Fibroblast of the aortic adventitia (primary cell): ENCODE measurements around the gene NEURL4. TPM values are rescaled to one million over a fixed set of nuclear protein-coding genes. Genes with fewer than 3 reads are reported as not detected.

Experiments
- DNase-seq: peaks from one replicate; pipeline ENCODE4 v3.0.0-alpha.2; 2010; ENCODE audit warnings: low read depth
- H3K4me3 ChIP-seq: 2 replicates; pipeline ENCODE4 v1.5.1; 2011; ENCODE audit warnings: low read depth, mild to moderate bottlenecking, control low read depth, low read length, moderate library complexity
- total RNA-seq: library from RNA; depleted of rRNA; stranded (reverse); fragments of >200 nt; gene quantifications from 2 replicates; pipeline ENCODE4 v1.2.3, GENCODE V29; 2012; ENCODE audit warnings: low replicate concordance
- TF ChIP-seq, protein P1 (sequence below): IDR thresholded peaks from 2 replicates; pipeline ENCODE4 v1.5.1; 2011; ENCODE audit warnings: mild to moderate bottlenecking, low read length, control low read depth, inconsistent platforms; ENCODE audit not compliant: insufficient read depth

Gene NEURL4
- total RNA-seq, 1 donor, result 17.4 TPM

GRCh38 chr17:7309628-7310027 lies 19.5 kb downstream of the NEURL4 start:
- peak overlapping the region; percentile 91 for H3K4me3 ChIP-seq
- TF ChIP-seq, protein P1, sequence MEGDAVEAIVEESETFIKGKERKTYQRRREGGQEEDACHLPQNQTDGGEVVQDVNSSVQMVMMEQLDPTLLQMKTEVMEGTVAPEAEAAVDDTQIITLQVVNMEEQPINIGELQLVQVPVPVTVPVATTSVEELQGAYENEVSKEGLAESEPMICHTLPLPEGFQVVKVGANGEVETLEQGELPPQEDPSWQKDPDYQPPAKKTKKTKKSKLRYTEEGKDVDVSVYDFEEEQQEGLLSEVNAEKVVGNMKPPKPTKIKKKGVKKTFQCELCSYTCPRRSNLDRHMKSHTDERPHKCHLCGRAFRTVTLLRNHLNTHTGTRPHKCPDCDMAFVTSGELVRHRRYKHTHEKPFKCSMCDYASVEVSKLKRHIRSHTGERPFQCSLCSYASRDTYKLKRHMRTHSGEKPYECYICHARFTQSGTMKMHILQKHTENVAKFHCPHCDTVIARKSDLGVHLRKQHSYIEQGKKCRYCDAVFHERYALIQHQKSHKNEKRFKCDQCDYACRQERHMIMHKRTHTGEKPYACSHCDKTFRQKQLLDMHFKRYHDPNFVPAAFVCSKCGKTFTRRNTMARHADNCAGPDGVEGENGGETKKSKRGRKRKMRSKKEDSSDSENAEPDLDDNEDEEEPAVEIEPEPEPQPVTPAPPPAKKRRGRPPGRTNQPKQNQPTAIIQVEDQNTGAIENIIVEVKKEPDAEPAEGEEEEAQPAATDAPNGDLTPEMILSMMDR, result no peak
- no peak for DNase-seq

DNA sequence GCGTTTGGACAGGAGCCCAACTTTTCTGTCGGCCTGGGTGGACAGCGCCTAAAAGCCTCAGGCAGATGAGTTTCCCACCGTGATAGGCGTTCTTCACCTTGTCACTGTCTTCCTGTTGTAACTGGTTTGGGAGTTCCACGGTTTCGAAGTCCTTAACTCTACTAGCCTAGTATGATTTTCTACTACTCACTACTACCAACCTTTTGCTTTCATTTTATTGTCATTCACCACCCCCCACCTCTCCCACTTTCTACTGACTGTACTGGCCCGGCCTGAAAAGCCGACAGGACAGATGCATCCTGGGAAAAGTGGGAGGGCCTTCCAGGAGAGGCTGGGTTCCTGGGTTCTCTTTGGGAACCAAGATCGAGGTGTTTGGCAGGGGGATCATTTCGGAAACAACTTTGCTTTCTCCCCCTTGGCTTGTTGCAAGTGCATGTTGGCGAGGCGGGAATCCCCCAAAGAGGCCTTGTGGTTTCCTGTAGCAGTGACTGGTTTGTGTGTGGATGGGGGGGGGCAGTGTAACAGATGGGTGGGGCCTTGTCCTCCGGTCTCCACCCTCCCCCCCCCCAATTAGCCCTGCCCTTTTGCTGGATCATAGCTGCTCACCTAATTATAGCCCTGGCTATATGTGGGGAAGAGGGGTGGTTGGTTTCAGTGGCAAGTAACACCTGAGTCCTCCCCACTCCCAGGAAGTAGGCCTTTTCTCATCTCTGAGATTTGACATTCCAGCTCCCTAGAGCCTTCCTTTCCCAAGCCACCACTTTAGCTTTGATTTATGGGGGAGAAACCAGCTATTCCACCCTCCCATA lies 20.3 kb downstream of the NEURL4 start:
- TF ChIP-seq, protein P1, result no peak
- DNase-seq, result peak; percentile 84
- H3K4me3 ChIP-seq, result peak overlapping the region; percentile 91

DNA sequence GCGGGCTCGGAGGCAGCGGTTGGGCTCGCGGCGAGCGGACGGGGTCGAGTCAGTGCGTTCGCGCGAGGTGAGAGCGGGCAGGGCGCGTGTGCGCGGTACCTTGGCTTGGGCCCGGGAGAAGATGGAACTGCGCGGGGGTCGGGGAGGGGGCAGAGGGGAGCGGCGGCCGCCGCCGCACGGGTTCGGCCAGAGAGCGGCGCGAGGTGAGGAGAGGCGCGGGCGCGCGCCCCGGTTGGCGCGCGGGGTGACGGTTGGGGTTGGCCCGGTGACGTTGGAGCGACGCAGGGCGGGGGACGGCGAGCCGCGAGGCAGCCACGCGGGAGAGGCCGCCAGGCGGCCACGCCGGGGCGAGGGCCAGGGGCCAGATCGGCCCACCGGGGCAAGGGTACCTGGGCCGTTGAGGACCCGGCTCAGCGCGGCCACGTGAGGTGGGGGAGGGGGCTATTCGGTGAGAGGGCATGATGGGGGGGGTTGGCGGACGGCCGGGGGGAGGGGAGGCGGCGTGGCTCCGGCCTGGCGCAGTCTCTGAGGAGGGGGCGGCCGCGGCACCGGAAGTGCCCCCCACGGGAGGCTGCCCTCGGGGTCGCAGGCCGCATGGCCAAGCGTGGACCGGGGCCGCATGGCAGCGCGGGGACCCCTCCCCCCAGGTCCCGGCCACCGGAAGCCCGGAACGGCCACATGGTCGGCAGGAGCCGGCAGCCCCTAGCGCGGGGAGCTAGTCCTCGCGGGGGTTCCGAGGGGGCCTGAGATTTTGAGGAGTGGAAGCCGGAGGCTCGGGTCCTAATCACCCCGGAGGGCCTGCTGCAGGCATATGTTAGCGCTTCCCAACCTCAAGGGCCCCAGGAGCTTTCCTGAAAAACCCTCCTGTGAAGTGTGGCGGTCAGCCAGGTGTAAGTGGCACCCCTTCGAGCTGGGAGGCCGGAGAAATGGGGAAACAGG lies 21.2 kb downstream of the NEURL4 start:
- peak; percentile 34 for DNase-seq
- H3K4me3 ChIP-seq, result peak overlapping the region; percentile 91
- TF ChIP-seq, protein P1, result no peak

DNA sequence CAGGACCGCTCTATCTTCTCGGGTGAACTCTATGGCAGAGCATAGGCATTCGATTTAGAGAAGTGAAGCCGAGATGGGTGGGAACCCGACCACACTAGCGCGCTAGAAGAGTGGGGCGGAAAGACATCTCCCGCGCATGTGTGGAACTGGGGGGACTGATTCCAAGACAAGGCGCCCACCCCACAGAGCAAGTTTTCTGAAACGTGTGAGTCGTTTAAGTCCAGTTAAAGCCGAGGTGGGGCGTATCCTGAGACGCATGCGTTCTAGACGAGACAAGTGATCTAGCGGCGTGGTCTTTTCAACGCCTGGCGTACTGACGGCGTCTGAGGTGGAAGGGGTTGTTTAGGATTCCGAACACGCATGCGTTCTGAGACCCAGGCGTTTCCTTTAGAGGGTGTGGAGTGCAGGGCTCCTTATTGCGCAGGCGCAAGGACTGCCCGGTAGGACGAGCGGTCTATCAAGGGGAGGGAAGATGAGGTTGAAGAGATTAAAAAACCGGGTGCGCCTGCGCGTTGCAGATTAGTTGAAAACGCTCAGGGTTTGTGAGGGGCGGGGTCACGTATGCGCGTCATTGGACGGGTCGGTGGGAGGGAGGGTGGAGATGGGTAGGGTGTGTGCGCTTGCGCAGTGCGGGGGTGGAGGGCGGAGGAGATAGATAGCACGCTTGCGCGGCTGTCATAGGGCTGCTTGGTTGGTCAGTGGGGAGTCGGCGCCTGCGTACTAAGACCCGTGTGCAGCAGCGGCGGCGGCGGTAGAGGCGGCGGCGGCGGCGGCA lies 22.0 kb downstream of the NEURL4 start, which contains the start of gene EIF5A:
Gene EIF5A, plus strand, starts transcription at position 718 of the 775 bp plus-strand sequence. CDS start 2,008 bp downstream, outside the sequence.
- DNase-seq, result peak; percentile 100
- TF ChIP-seq, protein P1, result no peak
- H3K4me3 ChIP-seq, result peak within 1 kb of the TSS; percentile 91

DNA sequence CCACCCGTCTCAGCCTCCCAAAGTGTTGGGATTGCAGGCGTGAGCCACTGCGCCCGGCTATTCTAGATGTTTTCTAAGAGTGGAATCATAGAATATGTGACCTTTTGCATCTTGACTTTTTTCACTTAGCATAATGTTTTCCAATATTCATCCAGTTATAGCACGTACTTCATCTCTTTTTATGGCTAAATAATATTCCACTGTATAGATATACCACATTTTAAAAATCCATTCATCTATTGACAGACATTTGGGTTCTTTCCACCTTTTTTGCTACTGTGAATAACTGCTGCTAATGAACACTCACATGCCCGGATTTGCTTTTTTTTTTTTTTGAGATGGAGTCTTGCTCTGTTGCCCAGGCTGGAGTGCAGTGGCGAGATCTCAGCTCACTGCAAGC lies 25.0 kb downstream of the NEURL4 start:
- TF ChIP-seq, protein P1, result no peak
- H3K4me3 ChIP-seq, result no peak overlapping the region
- DNase-seq, result no peak
